Fibroblast of the aortic adventitia (primary cell): ENCODE results near the gene TREML1. TPM values are rescaled to one million over a fixed set of nuclear protein-coding genes. Genes with fewer than 3 reads are reported as not detected.

Source experiments
- DNase-seq: peaks from one replicate; pipeline ENCODE4 v3.0.0-alpha.2; 2010; ENCODE audit warnings: low read depth
- H3K4me3 ChIP-seq: 2 replicates; pipeline ENCODE4 v1.5.1; 2011; ENCODE audit warnings: low read depth, mild to moderate bottlenecking, control low read depth, low read length, moderate library complexity
- CTCF ChIP-seq: IDR thresholded peaks from 2 replicates; pipeline ENCODE4 v1.5.1; 2011; ENCODE audit warnings: mild to moderate bottlenecking, low read length, control low read depth, inconsistent platforms; ENCODE audit not compliant: insufficient read depth
- total RNA-seq: library from RNA; depleted of rRNA; stranded (reverse); fragments of >200 nt; gene quantifications from 2 replicates; pipeline ENCODE4 v1.2.3, GENCODE V29; 2012; ENCODE audit warnings: low replicate concordance

The TREML1 gene
- total RNA-seq, 1 donor, result not detected

- TF ChIP-seq CTCF, result no peak
- no peak for DNase-seq
- no peak overlapping the region for H3K4me3 ChIP-seq
Measured at GRCh38 chr6:41100871-41101287, 53.3 kb downstream of the TREML1 start.

Other genes starting within 250 kb of the TREML1 start
- gene UNC5CL, start 115.1 kb downstream of the TREML1 start, total RNA-seq, result 0.74 TPM in 1 of 2 replicates, not detected in the other
- gene TSPO2, start 111.9 kb downstream of the TREML1 start, total RNA-seq, result not detected in 2 replicates
- 0.16 TPM in 1 of 2 replicates, not detected in the other for gene APOBEC2, start 101.1 kb downstream of the TREML1 start, total RNA-seq
- 4.6 and 10.8 TPM in 2 replicates for gene OARD1, start 82.0 kb downstream of the TREML1 start, total RNA-seq
- gene NFYA, start 81.4 kb downstream of the TREML1 start, total RNA-seq, result 6.3 and 14.2 TPM in 2 replicates
- gene TREM2, start 8.8 kb upstream of the TREML1 start, total RNA-seq, result not detected in 2 replicates
- not detected in 2 replicates for gene TREML2, start 46.8 kb upstream of the TREML1 start, total RNA-seq
- gene TREML4, start 74.0 kb upstream of the TREML1 start, total RNA-seq, result not detected in 2 replicates
- gene TREM1, start 132.3 kb upstream of the TREML1 start, total RNA-seq, result 0.36 TPM in 1 of 2 replicates, not detected in the other
- not detected in 2 replicates for gene NCR2, start 181.3 kb upstream of the TREML1 start, total RNA-seq